ENCODE measurements around the gene GOLGA6L1.
"Not testable (repeated sequence)": the region's sequence is repeated elsewhere in the genome, so short reads cannot be mapped to it uniquely, and the experiment has no call there.

GOLGA6L1 gene, protein sequence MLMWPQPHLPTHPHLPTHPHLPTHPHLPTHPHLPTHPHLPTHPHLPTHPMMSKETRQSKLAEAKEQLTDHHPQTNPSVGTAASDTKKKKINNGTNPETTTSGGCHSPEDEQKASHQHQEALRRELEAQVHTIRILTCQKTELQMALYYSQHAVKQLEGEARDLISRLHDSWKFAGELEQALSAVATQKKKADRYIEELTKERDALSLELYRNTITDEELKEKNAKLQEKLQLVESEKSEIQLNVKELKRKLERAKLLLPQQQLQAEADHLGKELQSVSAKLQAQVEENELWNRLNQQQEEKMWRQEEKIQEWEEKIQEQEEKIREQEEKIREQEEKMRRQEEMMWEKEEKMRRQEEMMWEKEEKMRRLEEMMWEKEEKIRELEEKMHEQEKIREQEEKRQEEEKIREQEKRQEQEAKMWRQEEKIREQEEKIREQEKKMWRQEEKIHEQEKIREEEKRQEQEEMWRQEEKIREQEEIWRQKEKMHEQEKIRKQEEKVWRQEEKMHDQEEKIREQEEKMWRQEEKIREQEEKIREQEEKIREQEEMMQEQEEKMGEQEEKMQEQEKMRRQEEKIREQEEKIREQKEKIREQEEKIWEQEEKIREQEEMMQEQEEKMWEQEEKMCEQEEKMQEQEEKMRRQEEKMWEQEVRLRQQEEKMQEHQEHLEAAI

DNA sequence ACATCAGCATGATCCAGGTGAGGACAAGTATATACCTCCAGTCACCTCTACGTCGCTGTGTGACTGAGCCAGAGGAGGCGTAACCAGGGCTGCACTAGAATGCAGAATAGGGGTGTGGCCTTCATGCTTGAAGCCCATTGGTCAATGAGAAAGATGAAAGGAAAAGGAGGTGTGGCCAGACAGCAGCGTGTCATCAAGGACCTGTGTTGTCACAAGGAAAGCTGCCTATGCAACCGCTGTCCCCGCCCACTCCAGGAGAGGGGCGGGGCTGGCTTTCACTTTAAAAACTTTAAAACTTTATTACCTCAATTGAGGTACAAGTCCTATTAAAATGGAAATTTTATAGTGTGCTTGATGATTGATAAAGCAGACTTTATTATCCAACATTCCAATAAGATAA, at the start of gene GOLGA6L1:
GOLGA6L1 (minus strand) TSS at position 101 of the 400 bp plus-strand sequence; CDS start at position 10, 91 bp downstream.
- not testable (repeated sequence) for H3K9me3 Mint-ChIP-seq; H3K4me1 Mint-ChIP-seq (ENCODE audit: low read depth); H3K27ac Mint-ChIP-seq

DNA sequence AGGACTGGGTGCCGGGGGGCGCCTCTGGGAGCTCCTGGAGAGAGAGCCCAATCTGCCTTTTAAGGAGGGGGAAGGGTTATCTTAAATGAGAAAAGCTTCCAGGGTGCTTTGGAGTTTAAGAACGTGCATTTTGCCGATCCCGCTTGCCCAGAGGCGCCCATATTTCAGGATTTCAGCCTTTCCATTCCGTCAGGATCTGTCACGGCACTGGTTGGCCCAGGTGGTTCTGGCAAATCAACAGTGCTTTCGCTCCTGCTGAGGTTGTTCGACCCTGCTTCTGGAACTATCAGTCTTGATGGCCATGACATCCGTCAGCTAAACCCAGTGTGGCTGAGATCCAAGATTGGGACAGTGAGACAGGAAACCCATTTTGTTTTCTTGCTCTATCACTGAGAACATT, 44.6 kb upstream of the GOLGA6L1 start:
- not testable (repeated sequence) for H3K27me3 Mint-ChIP-seq; H3K9me3 Mint-ChIP-seq; H3K4me1 Mint-ChIP-seq (ENCODE audit: low read depth); H3K27ac Mint-ChIP-seq; H3K36me3 Mint-ChIP-seq (ENCODE audit: low read depth); H3K4me3 Mint-ChIP-seq

More for the DNA sequence above, at the start of gene GOLGA6L1:
- H3K27me3 Mint-ChIP-seq; H3K36me3 Mint-ChIP-seq (ENCODE audit: low read depth); H3K4me3 Mint-ChIP-seq: not testable (repeated sequence)

DNA sequence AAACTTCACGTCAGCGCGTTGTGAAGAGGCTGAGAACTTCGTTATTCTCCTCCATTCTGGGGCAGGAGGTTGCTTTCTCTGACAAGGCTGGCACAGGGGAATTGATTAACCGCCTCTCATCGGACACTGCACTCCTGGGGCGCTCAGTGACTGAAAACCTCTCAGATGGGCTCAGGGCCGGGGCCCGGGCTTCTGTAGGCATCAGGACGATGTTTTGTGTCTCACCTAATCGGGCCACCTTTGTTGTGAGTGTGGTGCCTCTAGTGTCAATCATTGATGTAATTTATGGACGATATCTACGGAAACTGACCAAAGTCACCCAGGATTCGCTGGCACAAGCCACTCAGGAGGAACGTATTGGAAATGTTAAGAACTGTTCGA, 43.9 kb upstream of the GOLGA6L1 start:
- H3K4me1 Mint-ChIP-seq (ENCODE audit: low read depth); H3K4me3 Mint-ChIP-seq; H3K9me3 Mint-ChIP-seq: not testable (repeated sequence)

DNA sequence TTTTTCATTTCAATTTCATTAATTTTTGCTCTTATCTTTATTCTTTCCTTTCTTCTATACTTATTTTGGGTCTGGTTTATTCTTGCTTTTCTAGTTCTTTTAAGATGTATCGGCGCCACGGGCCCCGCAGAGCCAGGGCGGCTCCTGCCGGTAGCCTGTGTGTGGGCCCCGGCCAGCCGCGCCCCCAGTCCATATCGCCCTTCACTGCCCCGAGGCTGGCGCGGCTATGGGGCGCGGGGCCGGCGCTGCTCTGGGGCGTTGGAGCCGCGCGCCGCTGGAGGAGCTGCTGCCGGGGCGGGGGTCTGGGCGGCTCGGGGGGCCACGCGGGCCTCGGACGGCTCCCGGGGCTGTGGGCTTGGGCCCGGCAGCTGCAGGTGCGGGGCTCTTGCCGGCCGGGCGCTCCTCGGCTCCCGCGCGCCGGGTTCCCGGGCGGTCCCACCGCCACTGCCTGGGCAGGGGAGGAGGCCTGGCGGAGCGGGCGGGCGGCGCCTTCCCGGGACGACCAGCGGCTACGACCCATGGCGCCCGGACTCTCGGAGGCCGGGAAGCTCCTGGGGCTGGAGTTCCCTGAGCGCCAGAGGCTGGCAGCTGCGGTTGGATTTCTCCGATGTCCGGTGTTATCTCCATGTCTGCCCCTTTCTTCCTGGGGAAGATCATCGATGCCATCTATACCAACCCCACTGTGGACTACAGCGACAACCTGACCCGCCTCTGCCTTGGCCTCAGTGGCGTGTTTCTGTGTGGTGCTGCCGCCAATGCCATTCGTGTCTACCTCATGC, 43.3 kb upstream of the GOLGA6L1 start:
- H3K27ac Mint-ChIP-seq; H3K36me3 Mint-ChIP-seq (ENCODE audit: low read depth); H3K4me3 Mint-ChIP-seq; H3K27me3 Mint-ChIP-seq; H3K9me3 Mint-ChIP-seq; H3K4me1 Mint-ChIP-seq (ENCODE audit: low read depth): not testable (repeated sequence)

More for the DNA sequence above, 43.9 kb upstream of the GOLGA6L1 start:
- not testable (repeated sequence) for H3K27ac Mint-ChIP-seq; H3K36me3 Mint-ChIP-seq (ENCODE audit: low read depth); H3K27me3 Mint-ChIP-seq

DNA sequence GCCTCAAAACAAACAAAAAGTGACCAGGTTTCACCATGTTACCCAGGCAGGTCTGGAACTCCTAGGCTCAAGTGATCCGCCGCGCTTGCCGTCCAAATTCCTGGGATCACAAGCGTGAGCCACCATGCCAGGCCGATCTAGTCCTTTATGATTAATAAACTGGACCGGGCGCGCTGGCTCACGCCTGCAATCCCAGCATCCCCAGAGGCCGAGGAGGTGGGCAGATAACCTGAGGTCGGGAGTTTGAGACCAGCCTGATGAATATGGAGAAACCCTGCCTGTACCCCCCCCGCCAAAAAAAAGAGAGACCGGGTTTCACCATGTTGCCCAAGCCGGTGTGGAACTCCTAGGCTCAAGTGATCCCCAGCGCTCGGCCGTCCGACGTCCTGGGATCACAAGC, 40.1 kb upstream of the GOLGA6L1 start:
- H3K27me3 Mint-ChIP-seq; H3K27ac Mint-ChIP-seq; H3K36me3 Mint-ChIP-seq (ENCODE audit: low read depth); H3K9me3 Mint-ChIP-seq; H3K4me3 Mint-ChIP-seq; H3K4me1 Mint-ChIP-seq (ENCODE audit: low read depth): not testable (repeated sequence)

DNA sequence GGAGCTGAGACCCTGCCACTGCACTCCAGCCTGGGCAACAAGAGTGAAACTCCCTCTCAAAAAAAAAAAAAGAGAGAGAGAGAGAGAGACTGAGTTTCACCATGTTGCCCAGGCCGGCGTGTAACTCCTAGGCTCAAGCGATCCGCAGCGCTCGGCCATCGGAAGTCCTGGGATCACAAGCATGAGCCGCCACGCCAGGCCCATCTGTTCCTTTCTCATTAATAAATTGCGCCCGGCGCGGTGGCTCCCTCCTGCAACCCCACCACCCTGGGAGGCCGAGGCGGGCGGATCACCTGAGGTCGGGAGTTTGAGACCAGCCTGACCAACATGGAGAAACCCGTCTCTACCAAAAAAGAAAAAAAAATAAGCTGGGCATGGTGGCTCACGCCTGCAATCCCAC, 39.0 kb upstream of the GOLGA6L1 start:
- not testable (repeated sequence) for H3K4me3 Mint-ChIP-seq; H3K9me3 Mint-ChIP-seq; H3K36me3 Mint-ChIP-seq (ENCODE audit: low read depth); H3K27ac Mint-ChIP-seq; H3K4me1 Mint-ChIP-seq (ENCODE audit: low read depth); H3K27me3 Mint-ChIP-seq

DNA sequence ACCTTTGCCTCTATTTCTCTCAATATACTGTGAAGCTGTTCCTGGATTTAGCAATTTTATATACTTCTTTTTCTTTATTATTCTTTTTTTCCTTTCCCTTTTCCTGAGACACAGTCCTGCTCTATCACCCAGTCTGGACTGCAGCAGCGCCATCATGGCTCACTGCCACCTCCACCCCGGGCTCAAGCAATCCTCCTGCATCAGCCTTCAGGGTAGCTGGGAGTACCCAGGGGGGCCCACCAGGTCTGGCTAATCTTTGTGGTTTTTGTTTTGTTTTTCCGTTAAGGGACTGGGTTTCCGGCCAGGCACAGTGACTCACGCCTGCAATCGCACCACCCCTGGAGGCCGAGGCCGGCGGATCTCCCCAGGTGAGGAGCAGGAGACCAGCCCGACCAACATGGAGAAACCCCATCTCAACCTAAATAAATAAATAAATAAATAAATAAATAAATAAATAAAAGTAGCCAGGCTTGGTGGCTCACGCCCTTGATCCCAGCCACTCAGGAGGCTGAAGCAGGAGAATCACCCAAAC, 38.1 kb upstream of the GOLGA6L1 start:
- not testable (repeated sequence) for H3K4me1 Mint-ChIP-seq (ENCODE audit: low read depth); H3K4me3 Mint-ChIP-seq

DNA sequence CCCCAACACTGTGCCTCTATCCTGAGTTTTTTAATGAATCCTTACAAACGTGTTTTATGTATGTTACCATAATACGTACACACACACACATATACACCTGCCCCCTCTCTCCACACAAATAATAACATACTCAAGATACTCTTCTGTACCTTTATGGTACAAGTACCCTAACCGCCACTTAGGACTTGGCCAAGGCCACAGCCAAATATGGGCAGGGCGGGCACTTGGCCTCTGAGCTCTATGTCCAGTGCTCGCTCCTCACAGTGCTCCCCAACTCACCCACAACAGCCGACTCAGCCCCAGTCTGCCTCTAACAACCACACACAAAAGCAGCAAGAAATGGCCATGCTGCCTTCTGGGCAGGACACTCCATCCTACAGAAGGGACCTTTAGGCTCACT, 3.8 kb downstream of the GOLGA6L1 start:
- not testable (repeated sequence) for H3K36me3 Mint-ChIP-seq (ENCODE audit: low read depth); H3K4me3 Mint-ChIP-seq; H3K27ac Mint-ChIP-seq; H3K9me3 Mint-ChIP-seq; H3K4me1 Mint-ChIP-seq (ENCODE audit: low read depth); H3K27me3 Mint-ChIP-seq

More for the DNA sequence above, 38.1 kb upstream of the GOLGA6L1 start:
- not testable (repeated sequence) for H3K9me3 Mint-ChIP-seq; H3K27me3 Mint-ChIP-seq; H3K27ac Mint-ChIP-seq; H3K36me3 Mint-ChIP-seq (ENCODE audit: low read depth)

DNA sequence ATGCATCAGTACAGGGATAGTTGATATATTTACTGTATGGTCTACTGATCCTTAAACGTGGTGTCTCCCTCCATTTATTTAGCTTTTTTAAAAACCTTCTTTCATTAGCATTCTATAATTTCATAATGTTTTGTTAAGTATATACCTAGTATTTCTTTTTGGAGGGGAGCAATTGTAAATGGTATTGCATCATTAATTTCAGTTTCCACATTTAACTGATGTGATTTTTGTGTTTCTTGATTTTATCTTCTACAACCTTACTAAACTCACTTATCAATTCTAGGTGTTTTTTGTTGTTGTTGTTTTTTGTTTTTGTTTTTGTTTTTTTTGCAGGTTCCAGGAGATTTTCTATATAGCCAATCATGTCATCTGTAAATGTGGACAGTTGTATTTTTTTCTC, 18.4 kb downstream of the GOLGA6L1 start:
- no peaks in the 10 kb centered on the region for H3K4me1 Mint-ChIP-seq (ENCODE audit: low read depth)

DNA sequence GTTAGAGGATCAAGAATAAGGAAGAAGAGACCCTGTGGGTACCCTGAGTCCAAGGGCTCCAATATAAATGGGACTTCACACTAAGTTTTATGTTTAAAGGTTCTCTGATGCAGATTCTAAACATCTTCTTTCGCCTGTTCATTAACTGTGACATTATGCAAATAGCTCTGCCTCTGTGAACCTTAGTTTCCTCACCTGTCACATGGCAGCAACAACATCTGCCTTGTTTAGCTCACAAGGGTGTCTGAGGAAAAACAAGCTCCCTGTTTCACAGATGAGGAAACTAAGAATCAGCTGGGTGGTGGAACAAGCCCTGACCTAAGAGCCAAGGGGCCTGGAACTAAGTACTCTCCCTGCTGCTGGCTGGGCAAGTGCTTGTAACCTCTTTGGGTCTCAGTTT, 40.8 kb downstream of the GOLGA6L1 start:
- no peaks in the 10 kb centered on the region for H3K4me1 Mint-ChIP-seq (ENCODE audit: low read depth)
- no peaks in the 10 kb centered on the region for H3K36me3 Mint-ChIP-seq (ENCODE audit: low read depth)
- H3K27ac Mint-ChIP-seq: no peak overlapping the region
- no peak overlapping the region for H3K4me3 Mint-ChIP-seq
- H3K27me3 Mint-ChIP-seq: peaks cover 4% of the 10 kb centered on the region
- H3K9me3 Mint-ChIP-seq: no peaks in the 10 kb centered on the region

More for the DNA sequence above, 18.4 kb downstream of the GOLGA6L1 start:
- Mint-ChIP-seq H3K36me3 (ENCODE audit: low read depth) (no peaks in the 10 kb centered on the region), H3K9me3 (peaks cover 4% of the 10 kb centered on the region), H3K27me3 (peaks cover 6% of the 10 kb centered on the region), H3K27ac (no peak overlapping the region), H3K4me3 (no peak overlapping the region)

DNA sequence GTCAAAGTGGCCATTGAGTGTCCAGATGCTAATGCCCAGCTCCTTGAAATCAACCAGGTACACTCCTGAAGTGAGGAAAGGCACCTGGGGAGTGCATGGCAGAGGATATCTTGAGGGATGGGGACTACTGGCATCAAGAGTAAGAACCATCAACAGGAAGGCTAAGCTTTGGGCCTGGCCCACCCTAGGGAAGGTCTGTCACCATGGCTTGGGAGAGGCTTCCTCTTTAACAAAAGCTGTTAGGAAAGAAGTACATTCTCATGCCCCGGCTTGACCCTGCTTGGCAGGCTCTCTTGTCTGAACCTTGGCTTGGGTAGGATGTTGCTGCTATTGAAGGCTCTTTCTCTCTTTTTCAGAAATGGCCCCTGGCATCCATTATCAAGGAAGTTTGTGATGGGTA, 53.5 kb downstream of the GOLGA6L1 start:
- Mint-ChIP-seq H3K9me3 (no peaks in the 10 kb centered on the region), H3K27ac (no peak overlapping the region), H3K36me3 (ENCODE audit: low read depth) (no peaks in the 10 kb centered on the region), H3K4me3 (no peak overlapping the region), H3K4me1 (ENCODE audit: low read depth) (no peaks in the 10 kb centered on the region), H3K27me3 (peaks cover 5% of the 10 kb centered on the region)

DNA sequence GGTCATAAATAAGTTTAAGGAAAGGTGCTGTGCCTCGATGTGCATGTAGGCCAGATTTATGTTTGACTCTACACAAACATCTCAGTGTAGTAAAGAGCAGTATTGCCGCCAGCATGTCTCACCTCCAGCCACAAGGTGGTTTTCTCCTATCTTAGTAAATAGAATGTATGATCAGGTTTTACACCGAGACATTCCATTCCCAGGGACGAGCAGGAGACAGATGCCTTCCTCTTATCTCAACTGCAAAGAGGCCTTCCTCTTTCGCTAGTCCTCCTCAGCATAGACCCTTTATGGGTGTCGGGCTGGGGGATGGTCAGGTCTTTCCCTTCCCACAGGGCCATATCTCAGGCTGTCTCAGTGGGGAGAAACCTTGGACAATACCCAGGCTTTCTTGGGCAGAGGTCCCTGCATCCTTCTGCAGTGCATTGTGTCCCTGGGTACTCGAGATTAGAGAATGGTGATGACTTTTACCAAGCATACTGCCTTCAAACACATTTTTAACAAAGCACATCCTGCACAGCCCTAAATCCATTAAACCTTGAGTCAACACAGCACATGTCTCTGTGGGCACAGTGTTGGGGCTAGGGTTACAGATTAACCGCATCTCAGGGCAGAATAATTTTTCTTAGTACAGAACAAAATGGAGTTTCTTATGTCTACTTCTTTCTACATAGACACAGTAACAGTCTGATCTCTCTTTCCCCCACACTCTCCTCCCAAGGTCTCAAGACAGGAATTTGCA, 54.5 kb downstream of the GOLGA6L1 start:
- not testable (repeated sequence) for H3K27me3 Mint-ChIP-seq; H3K4me3 Mint-ChIP-seq; H3K27ac Mint-ChIP-seq; H3K9me3 Mint-ChIP-seq; H3K36me3 Mint-ChIP-seq (ENCODE audit: low read depth); H3K4me1 Mint-ChIP-seq (ENCODE audit: low read depth)

DNA sequence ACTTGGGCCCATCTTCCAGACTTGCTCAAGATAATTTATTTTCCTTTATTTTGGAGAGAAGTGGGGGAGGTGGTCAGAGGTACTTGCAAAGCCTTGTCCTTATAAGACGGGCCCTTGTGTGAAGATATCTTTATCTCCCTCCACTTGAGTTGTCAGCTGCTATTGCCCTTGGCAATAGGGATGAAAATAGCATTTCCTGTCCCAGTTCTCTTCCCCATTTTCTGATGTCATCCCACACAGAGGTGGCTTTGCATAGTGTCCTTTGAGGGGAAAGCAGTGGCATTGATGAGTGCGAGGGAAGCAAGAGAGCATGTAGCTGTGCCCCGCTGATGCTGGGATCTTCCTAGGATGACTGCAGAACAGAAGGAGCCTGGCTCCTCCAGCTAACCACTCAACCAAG, 55.4 kb downstream of the GOLGA6L1 start:
- H3K4me3 Mint-ChIP-seq: no peak overlapping the region
- no peaks in the 10 kb centered on the region for H3K9me3 Mint-ChIP-seq
- H3K4me1 Mint-ChIP-seq (ENCODE audit: low read depth): no peaks in the 10 kb centered on the region
- H3K27ac Mint-ChIP-seq: no peak overlapping the region
- peaks cover 5% of the 10 kb centered on the region for H3K27me3 Mint-ChIP-seq
- no peaks in the 10 kb centered on the region for H3K36me3 Mint-ChIP-seq (ENCODE audit: low read depth)

DNA sequence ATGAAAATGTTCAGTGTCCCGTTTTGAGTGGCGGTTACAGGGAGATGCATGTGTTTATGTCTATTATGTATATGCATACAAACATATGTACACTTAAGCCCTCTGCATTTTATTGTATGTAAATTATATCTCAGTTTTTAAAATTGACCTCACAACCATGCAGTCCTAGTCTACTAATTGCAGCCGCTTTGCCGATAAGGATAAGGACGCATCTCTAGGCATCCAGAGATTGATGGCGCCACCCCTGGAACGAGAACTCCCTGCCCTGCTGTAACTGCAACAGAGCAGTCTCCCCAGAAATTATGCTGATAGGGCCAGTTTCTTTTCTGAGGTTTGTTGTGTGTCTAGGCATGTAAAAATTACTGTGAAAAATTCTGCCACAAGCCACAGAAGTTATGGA, 56.9 kb downstream of the GOLGA6L1 start:
- H3K27me3 Mint-ChIP-seq: peaks cover 5% of the 10 kb centered on the region
- H3K4me3 Mint-ChIP-seq: no peak overlapping the region
- no peaks in the 10 kb centered on the region for H3K9me3 Mint-ChIP-seq
- no peaks in the 10 kb centered on the region for H3K36me3 Mint-ChIP-seq (ENCODE audit: low read depth)
- no peaks in the 10 kb centered on the region for H3K4me1 Mint-ChIP-seq (ENCODE audit: low read depth)
- no peak overlapping the region for H3K27ac Mint-ChIP-seq

Data from stimulated activated naive CD8-positive, alpha-beta T cell treated with anti-CD3 and anti-CD28 coated beads, Interleukin-15, Interleukin-2, amounts not matched to agents 100 ng/mL and 50 ng/mL, for 24 hours (primary cell).